Amniotic stem cell (primary cell): ENCODE data around the gene ABO.
"Not testable (repeated sequence)": the region's sequence is repeated elsewhere in the genome, so short reads cannot be mapped to it uniquely, and the experiment has no call there.

Experiments used
- DNase-seq: peaks from one replicate; lab custom pipeline; 2025; lab: John Stamatoyannopoulos, UW

The ABO gene

GRCh38 chr9:133290751-133291302 lies 15.8 kb upstream of the ABO start:
- DNase-seq = no peak

- DNase-seq = no peak
Observed at GRCh38 chr9:133286523-133286922, 11.5 kb upstream of the ABO start.

GRCh38 chr9:133285252-133285775 lies 10.3 kb upstream of the ABO start:
- no peak for DNase-seq

- DNase-seq = no peak
Observed at GRCh38 chr9:133284362-133284761, 9.4 kb upstream of the ABO start.

- DNase-seq = not testable (repeated sequence)
Observed at GRCh38 chr9:133283255-133284032, 8.4 kb upstream of the ABO start.

GRCh38 chr9:133282464-133283238 lies 7.7 kb upstream of the ABO start:
- DNase-seq = no peak

- DNase-seq = no peak
Observed at GRCh38 chr9:133280392-133280791, 5.4 kb upstream of the ABO start.

GRCh38 chr9:133278161-133279114 lies 3.4 kb upstream of the ABO start:
- DNase-seq = no peak

- DNase-seq = no peak
Observed at GRCh38 chr9:133277467-133277866, 2.5 kb upstream of the ABO start.

GRCh38 chr9:133276923-133277322 lies 1.9 kb upstream of the ABO start:
- DNase-seq = no peak

- DNase-seq = no peak
Observed at GRCh38 chr9:133276001-133276884, 1.2 kb upstream of the ABO start.

GRCh38 chr9:133274236-133275104 lies 531 bp downstream of the ABO start:
- no peak for DNase-seq

GRCh38 chr9:133273819-133274218 lies 1.2 kb downstream of the ABO start:
- no peak for DNase-seq

- no peak for DNase-seq
Observed at GRCh38 chr9:133273098-133273497, 1.9 kb downstream of the ABO start.

GRCh38 chr9:133269537-133270362 lies 5.3 kb downstream of the ABO start:
- no peak for DNase-seq

- DNase-seq = not testable (repeated sequence)
Observed at GRCh38 chr9:133269136-133269535, 5.9 kb downstream of the ABO start.

GRCh38 chr9:133268335-133269056 lies 6.5 kb downstream of the ABO start:
- no peak for DNase-seq

- no peak for DNase-seq
Observed at GRCh38 chr9:133264235-133264764, 10.7 kb downstream of the ABO start.
